ENCODE results near the gene RNF150. TPM values are rescaled to one million over a fixed set of nuclear protein-coding genes. Genes with fewer than 3 reads are reported as not detected.

Gene RNF150
- total and polyA plus RNA-seq, 2 of the 8 experiments (the other 6 are each of a cell fraction or from before 2014, with no cell fraction given) = 3.4 to 4.8 TPM

DNA sequence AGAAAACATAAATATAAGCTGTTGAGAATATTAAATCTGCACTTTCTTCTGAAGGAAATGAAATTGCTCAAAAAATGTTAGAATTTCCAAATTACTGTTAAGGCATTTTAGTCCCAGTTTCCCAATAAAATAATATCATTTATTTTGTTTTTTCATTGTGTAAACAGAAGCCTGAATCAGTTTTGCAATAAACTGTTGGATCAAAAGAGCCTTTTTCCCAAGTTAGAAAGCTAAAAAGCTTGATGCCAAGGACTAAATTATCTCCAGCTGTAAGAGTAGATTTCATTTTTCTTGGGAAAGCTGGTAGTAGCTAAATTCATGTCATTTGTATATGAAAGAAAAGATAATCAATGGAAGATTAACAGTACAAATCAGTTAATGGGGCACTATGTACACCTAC, 95.8 kb downstream of the RNF150 start (continued):
- TF ChIP-seq, protein P1, sequence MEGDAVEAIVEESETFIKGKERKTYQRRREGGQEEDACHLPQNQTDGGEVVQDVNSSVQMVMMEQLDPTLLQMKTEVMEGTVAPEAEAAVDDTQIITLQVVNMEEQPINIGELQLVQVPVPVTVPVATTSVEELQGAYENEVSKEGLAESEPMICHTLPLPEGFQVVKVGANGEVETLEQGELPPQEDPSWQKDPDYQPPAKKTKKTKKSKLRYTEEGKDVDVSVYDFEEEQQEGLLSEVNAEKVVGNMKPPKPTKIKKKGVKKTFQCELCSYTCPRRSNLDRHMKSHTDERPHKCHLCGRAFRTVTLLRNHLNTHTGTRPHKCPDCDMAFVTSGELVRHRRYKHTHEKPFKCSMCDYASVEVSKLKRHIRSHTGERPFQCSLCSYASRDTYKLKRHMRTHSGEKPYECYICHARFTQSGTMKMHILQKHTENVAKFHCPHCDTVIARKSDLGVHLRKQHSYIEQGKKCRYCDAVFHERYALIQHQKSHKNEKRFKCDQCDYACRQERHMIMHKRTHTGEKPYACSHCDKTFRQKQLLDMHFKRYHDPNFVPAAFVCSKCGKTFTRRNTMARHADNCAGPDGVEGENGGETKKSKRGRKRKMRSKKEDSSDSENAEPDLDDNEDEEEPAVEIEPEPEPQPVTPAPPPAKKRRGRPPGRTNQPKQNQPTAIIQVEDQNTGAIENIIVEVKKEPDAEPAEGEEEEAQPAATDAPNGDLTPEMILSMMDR (IDR thresholded peaks at IDR 0.05; ENCODE audit: control extremely low read depth in 1 of 3, insufficient read depth in 1 of 3, low read depth in 1 of 3, low read length in 3 of 3) = no peak

Measured in H1 (cell line).